Colonic mucosa (tissue), 4 donors: ENCODE data around the gene SLC20A1. TPM values are rescaled to one million over a fixed set of nuclear protein-coding genes. Genes with fewer than 3 reads are reported as not detected.

Experiments used
- DNase-seq: peaks from one replicate; pipeline ENCODE4 v3.0.0-alpha.2; 2020
- H3K27ac ChIP-seq: fragments of 200-600 bp; one replicate; pipeline ENCODE4 v1.8.0; 2021
- H3K27me3 ChIP-seq: fragments of 200-600 bp; one replicate; pipeline ENCODE4 v1.8.0; 2021
- H3K36me3 ChIP-seq: fragments of 200-600 bp; one replicate; pipeline ENCODE4 v1.8.0; 2021
- H3K4me1 ChIP-seq: fragments of 200-600 bp; one replicate; pipeline ENCODE4 v1.8.0; 2021; ENCODE audit warnings: mild to moderate bottlenecking
- H3K4me3 ChIP-seq: fragments of 200-600 bp; one replicate; pipeline ENCODE4 v1.8.0; 2021
- H3K9ac ChIP-seq, 2 donors: one replicate each; pipeline ENCODE4 v1.7.0; 2013; ENCODE audit warnings: control low read depth in 2 of 2, low read depth in 2 of 2, low read length in 2 of 2
- H3K9me3 ChIP-seq: fragments of 200-600 bp; one replicate; pipeline ENCODE4 v1.8.0; 2021
- CTCF ChIP-seq: fragments of 200-600 bp; IDR thresholded peaks from one replicate; pipeline ENCODE4 v1.8.0; 2022; ENCODE audit warnings: antibody characterized with exemption, mild to moderate bottlenecking
- intact Hi-C: fragments of 100-400 bp; cut with DNase I; formaldehyde crosslinking; loops from one replicate; pipeline ENCODE4 v1.14.1; 2022
- total RNA-seq, 2 donors: library from RNA; stranded (reverse); fragmentation: NEBNext Ultra II Directional in 1 of 2; extraction: Animal tissue kit (Norgen Biotek cat#: 25700) in 1 of 2; gene quantifications; one replicate each; pipeline ENCODE4 v1.2.1, GENCODE V29; 2021
- donor health status: healthy.
- donor health status: DM: no; HTN: no; CAD: no.
- donor health status: DM: no; HTN: no; CAD: no.

Gene SLC20A1
- total RNA-seq, 2 donors from 2014 or later, result 50.9 to 119 TPM

GRCh38 chr2:112621790-112622527, 23.8 kb upstream of the SLC20A1 start:
- intact Hi-C loops, result no loop called here
- no peak for TF ChIP-seq CTCF
- H3K9ac ChIP-seq, result no peak overlapping the region
- no peaks in the 10 kb centered on the region for H3K36me3 ChIP-seq
- no peak overlapping the region for H3K4me3 ChIP-seq
- H3K4me1 ChIP-seq, result peaks cover 6% of the 10 kb centered on the region
- H3K27me3 ChIP-seq, result no peaks in the 10 kb centered on the region
- no peak overlapping the region for H3K27ac ChIP-seq
- DNase-seq, result no peak
- no peaks in the 10 kb centered on the region for H3K9me3 ChIP-seq

GRCh38 chr2:112622528-112622849, 23.2 kb upstream of the SLC20A1 start:
- Histone ChIP-seq H3K4me1 (peaks cover 6% of the 10 kb centered on the region), H3K4me3 (no peak overlapping the region), H3K36me3 (no peaks in the 10 kb centered on the region), H3K27me3 (no peaks in the 10 kb centered on the region), H3K27ac (no peak overlapping the region), H3K9ac (no peak overlapping the region), H3K9me3 (no peaks in the 10 kb centered on the region)
- no peak for DNase-seq
- TF ChIP-seq CTCF, result no peak
- intact Hi-C loops, result no loop called here

GRCh38 chr2:112623913-112624777, 21.6 kb upstream of the SLC20A1 start:
- H3K4me3 ChIP-seq, result no peak overlapping the region
- intact Hi-C loops, result no loop called here
- no peaks in the 10 kb centered on the region for H3K27me3 ChIP-seq
- no peaks in the 10 kb centered on the region for H3K9me3 ChIP-seq
- no peak overlapping the region for H3K9ac ChIP-seq
- peaks cover 6% of the 10 kb centered on the region for H3K4me1 ChIP-seq
- peak; percentile 80 for DNase-seq
- no peak overlapping the region for H3K27ac ChIP-seq
- no peaks in the 10 kb centered on the region for H3K36me3 ChIP-seq
- no peak for TF ChIP-seq CTCF

- no peak for TF ChIP-seq CTCF
- no peak overlapping the region for H3K27ac ChIP-seq
- no peaks in the 10 kb centered on the region for H3K27me3 ChIP-seq
- H3K9me3 ChIP-seq, result no peaks in the 10 kb centered on the region
- intact Hi-C loops, result loop anchor here (2.0 kb wide), 1 partner anchor 63 kb away; no protein-coding TSS in a partner anchor
- DNase-seq, result no peak
- H3K4me3 ChIP-seq, result no peak overlapping the region
- H3K4me1 ChIP-seq, result peaks cover 6% of the 10 kb centered on the region
- no peak overlapping the region for H3K9ac ChIP-seq
- no peaks in the 10 kb centered on the region for H3K36me3 ChIP-seq
These were observed 20.1 kb upstream of the SLC20A1 start for GRCh38 chr2:112625474-112626114.

- peaks cover 6% of the 10 kb centered on the region for H3K4me1 ChIP-seq
- peak overlapping the region; percentile 24 for H3K27ac ChIP-seq
- H3K27me3 ChIP-seq, result no peaks in the 10 kb centered on the region
- H3K36me3 ChIP-seq, result no peaks in the 10 kb centered on the region
- no peak overlapping the region for H3K4me3 ChIP-seq
- DNase-seq, result peak; percentile 56
- intact Hi-C loops, result loop anchor here (2.0 kb wide), 1 partner anchor 62 kb away; no protein-coding TSS in a partner anchor
- TF ChIP-seq CTCF, result peak; percentile 83
- H3K9ac ChIP-seq, result peak overlapping the region in 1 of 2 donors; percentile 46
- H3K9me3 ChIP-seq, result no peaks in the 10 kb centered on the region
These were observed 19.1 kb upstream of the SLC20A1 start for GRCh38 chr2:112626604-112627059.
